HCT116 (cell line): ENCODE results near the gene FES. TPM values are rescaled to one million over a fixed set of nuclear protein-coding genes. Genes with fewer than 3 reads are reported as not detected.

ENCODE experiments used
- ATAC-seq: fragments of 200-7000 bp; cut with Tn5 transposase; 2 replicates; pipeline ENCODE4 v1.9.1; 2020; ENCODE audit warnings: mild to moderate bottlenecking, moderate library complexity
- BruUV-seq: library from RNA; stranded (reverse); fragments of 400-500 nt; replicated peaks from 2 replicates; lab custom pipeline; 2021; lab: Mats Ljungman, UMichigan
- CTCF ChIA-PET: fragments of 300-600 bp; sonication (Branson Sonifier 250); formaldehyde crosslinking; loops from one replicate; lab custom pipeline; 2021; ENCODE audit warnings: antibody characterized with exemption; lab: Charles Lee
- POLR2A ChIA-PET: fragments of 300-600, 350-600 bp; sonication (Branson Sonifier 250); formaldehyde crosslinking; loops from one replicate; lab custom pipeline; 2021; ENCODE audit warnings: antibody characterized with exemption; lab: Charles Lee
- RAD21 ChIA-PET, 2 experiments: fragments of 300-600 bp; sonication (Branson Sonifier 250); formaldehyde crosslinking; loops; one replicate each; lab custom pipeline; 2023; ENCODE audit warnings: low total read pairs in 2 of 2; ENCODE audit not compliant: uncharacterized antibody in 2 of 2, unreplicated experiment in 2 of 2, low non-redundant PET in 1 of 2; lab: Charles Lee
- DNase-seq: peaks from one replicate; pipeline ENCODE4 v3.0.0-alpha.2; 2010; ENCODE audit warnings: low read depth, low spot score
- H2AFZ ChIP-seq: fragments of 200-600 bp; shearing (Covaris generic), sonication (generic); 2 replicates; pipeline ENCODE4 v1.6.1; 2017; ENCODE audit warnings: low read depth, mixed run types, mixed read lengths, antibody characterized with exemption, low read length; ENCODE audit not compliant: poor library complexity, severe bottlenecking
- H3K27ac ChIP-seq: 2 replicates; pipeline ENCODE4 v1.5.1; 2012; ENCODE audit warnings: low read depth, low read length
- H3K27me3 ChIP-seq: fragments of 200-600 bp; sonication (generic); 2 replicates; pipeline ENCODE4 v1.6.1; 2016; ENCODE audit warnings: mixed run types, low read length, mixed read lengths; ENCODE audit not compliant: insufficient read depth
- H3K36me3 ChIP-seq, 2 experiments: fragments of 200-500 bp in 1 of 2; fragments of 200-600 bp in 1 of 2; sonication (Bioruptor generic) in 1 of 2; sonication (generic) in 1 of 2; 2 replicates each; pipeline versions ENCODE4 v1.5.1 to v1.6.1; 2014 to 2016; ENCODE audit warnings: low read length in 2 of 2, inconsistent platforms in 1 of 2, mixed read lengths in 1 of 2, mixed run types in 1 of 2; ENCODE audit not compliant: insufficient read depth in 2 of 2, control insufficient read depth in 1 of 2
- H3K4me1 ChIP-seq, 2 experiments: fragments of 200-600 bp in 1 of 2; sonication (generic) in 1 of 2; 2 replicates each; pipeline versions ENCODE4 v1.5.1 to v1.6.1; 2012 to 2017; ENCODE audit warnings: low read length in 2 of 2, inconsistent platforms in 1 of 2, mild to moderate bottlenecking in 1 of 2, mixed read lengths in 1 of 2, mixed run types in 1 of 2, moderate library complexity in 1 of 2; ENCODE audit not compliant: insufficient read depth in 2 of 2, control insufficient read depth in 1 of 2
- H3K4me2 ChIP-seq: fragments of 200-600 bp; sonication (generic); 2 replicates; pipeline ENCODE4 v1.6.1; 2017; ENCODE audit warnings: mixed run types, low read length, mixed read lengths
- H3K4me3 ChIP-seq, 2 experiments: fragments of 200-600 bp in 1 of 2; sonication (generic) in 1 of 2; replicated peaks in 1 of 2; 2 replicates each; pipeline ENCODE4 v1.5.1; 2011 to 2016; ENCODE audit warnings: low read length in 2 of 2, control low read depth in 1 of 2, low read depth in 1 of 2, mild to moderate bottlenecking in 1 of 2, mixed read lengths in 1 of 2, mixed run types in 1 of 2
- H3K79me2 ChIP-seq: fragments of 200-600 bp; sonication (generic); 2 replicates; pipeline ENCODE4 v1.6.1; 2017; ENCODE audit warnings: mild to moderate bottlenecking, mixed run types, low read length, moderate library complexity, mixed read lengths; ENCODE audit not compliant: insufficient read depth
- H3K9ac ChIP-seq: fragments of 200-600 bp; sonication (generic); 2 replicates; pipeline ENCODE4 v1.6.1; 2016; ENCODE audit warnings: low read length, mixed read lengths
- H3K9me2 ChIP-seq: fragments of 200-600 bp; sonication (generic), shearing (Covaris generic); 2 replicates; pipeline ENCODE4 v1.6.1; 2017; ENCODE audit warnings: mixed run types, mild to moderate bottlenecking, moderate library complexity; ENCODE audit not compliant: insufficient read depth
- H3K9me3 ChIP-seq, 2 experiments: fragments of 200-500 bp in 1 of 2; fragments of 200-600 bp in 1 of 2; sonication (Bioruptor generic) in 1 of 2; sonication (generic) in 1 of 2; 2 replicates each; pipeline ENCODE4 v1.6.1; 2014 to 2017; ENCODE audit warnings: low read length in 2 of 2, mixed read lengths in 2 of 2, inconsistent platforms in 1 of 2, low read depth in 1 of 2, mild to moderate bottlenecking in 1 of 2, mixed run types in 1 of 2, moderate library complexity in 1 of 2; ENCODE audit not compliant: control insufficient read depth in 1 of 2, insufficient read depth in 1 of 2
- H4K20me1 ChIP-seq: fragments of 200-600 bp; sonication (generic), shearing (Covaris generic); 2 replicates; pipeline ENCODE4 v1.6.1; 2017; ENCODE audit warnings: mixed run types, mild to moderate bottlenecking, moderate library complexity; ENCODE audit not compliant: insufficient read depth
- CBX3 ChIP-seq: IDR thresholded peaks from 2 replicates; pipeline ENCODE4 v1.6.1; 2012; ENCODE audit warnings: low read depth
- CEBPB ChIP-seq: IDR thresholded peaks from 2 replicates; pipeline ENCODE4 v1.6.1; 2012; ENCODE audit warnings: low read depth
- EGR1 ChIP-seq: IDR thresholded peaks from 2 replicates; pipeline ENCODE4 v1.6.1; 2012; ENCODE audit warnings: low read depth
- ELF1 ChIP-seq: IDR thresholded peaks from 2 replicates; pipeline ENCODE4 v1.6.1; 2012; ENCODE audit warnings: low read depth, borderline replicate concordance
- EZH2 ChIP-seq: fragments of 200-600 bp; sonication (generic); IDR thresholded peaks from 2 replicates; pipeline ENCODE4 v1.6.1; 2017; ENCODE audit warnings: antibody characterized with exemption, mixed run types
- EZH2phosphoT487 ChIP-seq: fragments of 200-600 bp; IDR thresholded peaks from 2 replicates; pipeline ENCODE4 v1.6.1; 2018; ENCODE audit warnings: antibody characterized with exemption, borderline replicate concordance
- FOSL1 ChIP-seq: IDR thresholded peaks from 2 replicates; pipeline ENCODE4 v1.6.1; 2012; ENCODE audit warnings: low read depth
- JUND ChIP-seq: IDR thresholded peaks from 2 replicates; pipeline ENCODE4 v1.6.1; 2012
- POLR2AphosphoS5 ChIP-seq: IDR thresholded peaks from 2 replicates; pipeline ENCODE4 v1.6.1; 2011; ENCODE audit warnings: mild to moderate bottlenecking, low read depth, low read length, moderate library complexity
- RAD21 ChIP-seq: IDR thresholded peaks from 2 replicates; pipeline ENCODE4 v1.6.1; 2012; ENCODE audit warnings: low read depth, mild to moderate bottlenecking
- REST ChIP-seq: IDR thresholded peaks from 2 replicates; pipeline ENCODE4 v1.6.1; 2012; ENCODE audit warnings: low read depth
- SP1 ChIP-seq: IDR thresholded peaks from 2 replicates; pipeline ENCODE4 v1.6.1; 2012; ENCODE audit warnings: low read depth
- SRF ChIP-seq: IDR thresholded peaks from 2 replicates; pipeline ENCODE4 v1.6.1; 2012; ENCODE audit warnings: low read depth
- TCF7L2 ChIP-seq: IDR thresholded peaks from 2 replicates; pipeline ENCODE4 v1.7.0; 2011; ENCODE audit warnings: borderline replicate concordance, inconsistent platforms; ENCODE audit not compliant: insufficient read depth, insufficient read length; ENCODE audit errors: extremely low read depth
- YY1 ChIP-seq: IDR thresholded peaks from 2 replicates; pipeline ENCODE4 v1.6.1; 2011; ENCODE audit warnings: low read length, low read depth, moderate library complexity, mild to moderate bottlenecking; ENCODE audit not compliant: insufficient replicate concordance; ENCODE audit errors: extremely low read depth
- ZBTB33 ChIP-seq: IDR thresholded peaks from 2 replicates; pipeline ENCODE4 v1.6.1; 2011; ENCODE audit warnings: mild to moderate bottlenecking, low read length, moderate library complexity; ENCODE audit not compliant: insufficient replicate concordance; ENCODE audit errors: extremely low read depth
- ZNF274 ChIP-seq: fragments of 200-500 bp; sonication (Bioruptor generic); IDR thresholded peaks from 2 replicates; pipeline ENCODE4 v1.6.1; 2014; ENCODE audit warnings: mild to moderate bottlenecking, low read depth, low read length, inconsistent platforms
- intact Hi-C: fragments of 100-400 bp; cut with micrococcal nuclease; formaldehyde crosslinking; loops from 2 replicates; pipeline ENCODE4 v1.10.0; 2022
- total RNA-seq: library from RNA; stranded (reverse); gene quantifications from one replicate; pipeline ENCODE4 v1.2.1, GENCODE V29; 2021; ENCODE audit not compliant: unreplicated experiment
- TF ChIP-seq, protein P1 (sequence below): IDR thresholded peaks from 2 replicates; pipeline ENCODE4 v1.6.1; 2012
- TF ChIP-seq, protein P2 (sequence below), 3 experiments: fragments of 200-600 bp in 1 of 3; sonication (generic) in 1 of 3; IDR thresholded peaks in 2 of 3; conservative IDR thresholded peaks in 1 of 3; 2 replicates each; pipeline ENCODE4 v1.5.1; 2012 to 2017; ENCODE audit warnings: low read depth in 2 of 3, low read length in 2 of 3, antibody characterized with exemption in 1 of 3, borderline replicate concordance in 1 of 3, control low read depth in 1 of 3, mild to moderate bottlenecking in 1 of 3, mixed read lengths in 1 of 3, mixed run types in 1 of 3, moderate library complexity in 1 of 3; ENCODE audit not compliant: insufficient read depth in 1 of 3

The FES gene
- total RNA-seq, 1 experiment from 2014 or later: 5.3 TPM

DNA sequence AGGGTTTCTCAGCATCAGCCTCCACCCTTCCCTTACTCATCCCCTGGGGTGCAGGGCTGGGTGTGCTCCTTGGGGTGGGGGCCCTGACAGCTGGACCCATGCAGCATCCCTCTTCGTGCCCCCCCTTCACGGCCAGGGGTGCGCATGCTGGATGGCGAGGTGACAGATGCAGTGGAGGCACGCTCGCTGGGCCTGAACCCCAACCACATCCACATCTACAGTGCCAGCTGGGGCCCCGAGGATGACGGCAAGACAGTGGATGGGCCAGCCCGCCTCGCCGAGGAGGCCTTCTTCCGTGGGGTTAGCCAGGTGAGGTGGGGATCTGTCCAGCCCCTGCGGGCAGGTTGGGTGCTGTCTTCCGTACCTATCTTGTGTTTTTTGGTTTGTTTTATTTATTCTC lies 6.3 kb upstream of the FES start:
- H2AFZ ChIP-seq: no peak overlapping the region
- H3K9me3 ChIP-seq: no peaks in the 10 kb centered on the region
- H3K27me3 ChIP-seq: no peaks in the 10 kb centered on the region
- no peak for DNase-seq
- peaks cover 10 to 11% of the 10 kb centered on the region in 2 experiments; a peak in 3 of 4 replicates for H3K36me3 ChIP-seq
- H3K9me2 ChIP-seq: no peaks in the 10 kb centered on the region
- TF ChIP-seq EZH2 (no peak), FOSL1 (no peak), SP1 (no peak), ZBTB33 (no peak), ELF1 (no peak), EGR1 (no peak), REST (no peak), TCF7L2 (no peak), CBX3 (no peak), JUND (no peak), CEBPB (no peak), RAD21 (no peak), ZNF274 (no peak), POLR2AphosphoS5 (no peak), YY1 (no peak), SRF (no peak), EZH2phosphoT487 (no peak)
- TF ChIP-seq, protein P1, sequence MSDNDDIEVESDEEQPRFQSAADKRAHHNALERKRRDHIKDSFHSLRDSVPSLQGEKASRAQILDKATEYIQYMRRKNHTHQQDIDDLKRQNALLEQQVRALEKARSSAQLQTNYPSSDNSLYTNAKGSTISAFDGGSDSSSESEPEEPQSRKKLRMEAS: no peak
- TF ChIP-seq, protein P2, sequence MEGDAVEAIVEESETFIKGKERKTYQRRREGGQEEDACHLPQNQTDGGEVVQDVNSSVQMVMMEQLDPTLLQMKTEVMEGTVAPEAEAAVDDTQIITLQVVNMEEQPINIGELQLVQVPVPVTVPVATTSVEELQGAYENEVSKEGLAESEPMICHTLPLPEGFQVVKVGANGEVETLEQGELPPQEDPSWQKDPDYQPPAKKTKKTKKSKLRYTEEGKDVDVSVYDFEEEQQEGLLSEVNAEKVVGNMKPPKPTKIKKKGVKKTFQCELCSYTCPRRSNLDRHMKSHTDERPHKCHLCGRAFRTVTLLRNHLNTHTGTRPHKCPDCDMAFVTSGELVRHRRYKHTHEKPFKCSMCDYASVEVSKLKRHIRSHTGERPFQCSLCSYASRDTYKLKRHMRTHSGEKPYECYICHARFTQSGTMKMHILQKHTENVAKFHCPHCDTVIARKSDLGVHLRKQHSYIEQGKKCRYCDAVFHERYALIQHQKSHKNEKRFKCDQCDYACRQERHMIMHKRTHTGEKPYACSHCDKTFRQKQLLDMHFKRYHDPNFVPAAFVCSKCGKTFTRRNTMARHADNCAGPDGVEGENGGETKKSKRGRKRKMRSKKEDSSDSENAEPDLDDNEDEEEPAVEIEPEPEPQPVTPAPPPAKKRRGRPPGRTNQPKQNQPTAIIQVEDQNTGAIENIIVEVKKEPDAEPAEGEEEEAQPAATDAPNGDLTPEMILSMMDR (IDR thresholded peaks at IDR 0.05 in 2 of 3, conservative IDR thresholded peaks at IDR 0.05 in 1 of 3; ENCODE audit: borderline replicate concordance in 1 of 3, insufficient read depth in 1 of 3, low read depth in 2 of 3, low read length in 2 of 3): no peak
- TF ChIP-seq, all 23 proteins: peak for 0
- H3K4me2 ChIP-seq: no peak overlapping the region
- peaks cover 20% of the 10 kb centered on the region for H3K79me2 ChIP-seq
- H4K20me1 ChIP-seq: no peaks in the 10 kb centered on the region
- no peak overlapping the region for H3K9ac ChIP-seq
- intact Hi-C loops: no loop called here
- ChIA-PET CTCF (no interaction called here), RAD21 (no interaction called here), POLR2A (no interaction called here)
- no peak overlapping the region for H3K27ac ChIP-seq
- no peak overlapping the region for H3K4me3 ChIP-seq
- ATAC-seq: no peak
- H3K4me1 ChIP-seq: peaks cover 15 to 16% of the 10 kb centered on the region in 2 experiments
- BruUV-seq: no TSS peak
